ENCODE results near the gene FGFR4.
A peak's percentile ranks its signal among the peaks of the same experiment; 100 is the strongest.

The FGFR4 gene

DNA sequence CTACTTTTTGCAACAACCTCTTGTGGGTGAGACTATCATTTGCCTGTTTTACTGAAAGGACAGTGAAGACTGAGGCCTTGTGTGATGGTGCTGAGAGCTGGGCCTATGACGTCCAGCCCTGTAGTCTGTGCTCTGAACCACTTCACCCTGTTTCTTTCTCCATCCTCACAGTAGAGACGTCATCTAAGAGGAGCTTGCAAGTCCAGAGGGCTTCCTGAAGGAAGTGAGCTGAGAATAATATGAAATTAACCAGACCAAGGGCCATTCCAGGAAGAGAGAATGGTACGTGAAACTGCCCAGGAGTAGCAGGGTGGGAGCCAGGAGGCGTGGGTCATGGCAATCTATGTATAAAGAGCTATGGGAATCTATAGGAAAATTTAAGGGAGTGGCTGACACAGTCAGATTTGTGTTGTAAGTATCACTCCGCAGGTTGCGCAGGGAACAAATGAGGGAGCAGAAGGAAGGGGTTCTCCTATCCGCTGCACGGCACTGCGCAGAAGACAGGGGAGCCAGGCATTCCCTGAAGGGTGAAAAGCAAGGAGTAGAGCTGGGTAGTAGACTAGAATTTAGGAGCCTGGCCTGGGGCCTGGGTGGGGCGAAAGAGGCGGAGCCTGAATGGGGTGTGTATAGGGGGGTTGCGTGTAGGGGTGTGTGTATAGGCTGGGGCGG is 596 bp upstream of the FGFR4 start:
- DNase-seq (ENCODE audit: low spot score): no peak

DNA sequence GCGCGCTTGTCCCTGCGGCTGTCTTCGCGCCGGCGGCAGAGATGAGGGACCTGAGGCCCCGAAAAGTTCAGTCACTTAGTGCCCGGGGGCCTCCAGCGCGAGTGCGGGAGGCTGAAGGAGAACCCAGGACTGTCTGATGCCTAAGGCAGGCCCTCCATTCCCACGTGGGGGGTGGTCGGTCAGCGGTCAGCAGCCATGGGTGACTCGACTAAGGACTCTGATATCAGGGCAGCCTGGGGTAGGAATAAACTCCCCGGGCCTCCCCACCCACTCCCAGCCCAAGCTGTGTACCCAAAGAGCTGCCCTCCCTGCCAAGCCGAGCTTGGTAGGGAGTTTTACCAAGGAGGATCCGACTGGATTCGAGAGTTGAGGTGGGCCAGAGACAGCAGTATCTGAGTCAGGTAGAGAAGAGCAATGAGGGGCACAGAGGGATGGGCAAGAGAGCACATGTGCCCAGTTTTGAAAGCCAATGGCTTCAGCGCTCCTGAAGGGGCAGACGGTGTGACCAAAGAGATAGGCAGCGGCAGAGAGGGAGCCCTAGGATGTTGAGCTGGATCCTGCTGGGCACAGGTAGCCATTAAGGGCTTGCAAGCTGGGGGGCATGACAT is 787 bp downstream of the FGFR4 start:
- no peak for DNase-seq (ENCODE audit: low spot score)

DNA sequence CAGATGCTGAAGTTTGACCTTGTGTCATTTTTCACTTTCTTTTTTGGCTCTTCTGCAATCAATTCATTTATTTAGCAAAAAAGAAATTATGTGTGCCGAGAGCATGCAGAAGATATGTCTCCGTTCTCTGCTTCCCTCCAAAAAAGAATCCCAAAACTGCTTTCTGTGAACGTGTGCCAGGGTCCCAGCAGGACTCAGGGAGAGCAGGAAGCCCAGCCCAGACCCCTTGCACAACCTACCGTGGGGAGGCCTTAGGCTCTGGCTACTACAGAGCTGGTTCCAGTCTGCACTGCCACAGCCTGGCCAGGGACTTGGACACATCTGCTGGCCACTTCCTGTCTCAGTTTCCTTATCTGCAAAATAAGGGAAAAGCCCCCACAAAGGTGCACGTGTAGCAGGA is 2.4 kb downstream of the FGFR4 start:
- DNase-seq (ENCODE audit: low spot score): no peak

DNA sequence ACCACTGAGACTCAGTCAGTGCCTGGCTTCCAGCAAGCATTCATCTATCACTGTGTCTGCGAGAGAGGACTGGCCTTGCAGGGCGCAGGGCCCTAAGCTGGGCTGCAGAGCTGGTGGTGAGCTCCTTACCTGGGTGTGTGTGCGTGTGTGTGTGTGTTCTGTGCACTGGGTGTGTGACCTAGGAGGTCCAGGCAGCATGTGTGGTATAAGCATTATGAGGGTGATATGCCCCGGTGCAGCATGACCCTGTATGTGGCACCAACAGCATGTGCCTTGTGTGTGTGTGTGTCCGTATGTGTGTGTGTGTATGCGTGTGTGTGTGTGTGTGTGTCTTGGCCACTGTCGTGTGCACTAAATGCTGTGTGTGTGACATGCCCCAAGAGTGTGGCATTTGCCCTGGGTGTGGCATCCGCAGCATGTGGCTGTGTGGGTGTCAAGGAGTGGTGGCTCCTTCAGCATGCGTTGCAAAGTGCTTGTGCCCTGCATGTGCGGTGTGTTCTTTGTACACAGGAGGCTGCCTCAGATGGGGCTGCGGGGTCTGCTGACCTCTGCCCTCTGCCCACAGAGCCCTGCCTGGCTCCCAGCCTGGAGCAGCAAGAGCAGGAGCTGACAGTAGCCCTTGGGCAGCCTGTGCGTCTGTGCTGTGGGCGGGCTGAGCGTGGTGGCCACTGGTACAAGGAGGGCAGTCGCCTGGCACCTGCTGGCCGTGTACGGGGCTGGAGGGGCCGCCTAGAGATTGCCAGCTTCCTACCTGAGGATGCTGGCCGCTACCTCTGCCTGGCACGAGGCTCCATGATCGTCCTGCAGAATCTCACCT is 3.3 kb downstream of the FGFR4 start:
- no peak for DNase-seq (ENCODE audit: low spot score)

DNA sequence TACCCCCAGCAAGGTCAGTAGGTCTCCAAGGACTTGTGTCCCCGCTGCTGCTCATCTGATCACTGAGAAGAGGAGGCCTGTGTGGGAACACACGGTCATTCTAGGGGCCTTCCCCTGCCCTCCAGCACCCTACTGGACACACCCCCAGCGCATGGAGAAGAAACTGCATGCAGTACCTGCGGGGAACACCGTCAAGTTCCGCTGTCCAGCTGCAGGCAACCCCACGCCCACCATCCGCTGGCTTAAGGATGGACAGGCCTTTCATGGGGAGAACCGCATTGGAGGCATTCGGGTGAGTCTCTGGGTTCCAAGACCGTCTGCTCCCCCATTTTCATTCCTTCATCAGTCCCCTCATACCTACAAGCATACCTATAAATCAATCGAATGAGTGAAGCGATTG is 4.1 kb downstream of the FGFR4 start:
- no peak for DNase-seq (ENCODE audit: low spot score)

DNA sequence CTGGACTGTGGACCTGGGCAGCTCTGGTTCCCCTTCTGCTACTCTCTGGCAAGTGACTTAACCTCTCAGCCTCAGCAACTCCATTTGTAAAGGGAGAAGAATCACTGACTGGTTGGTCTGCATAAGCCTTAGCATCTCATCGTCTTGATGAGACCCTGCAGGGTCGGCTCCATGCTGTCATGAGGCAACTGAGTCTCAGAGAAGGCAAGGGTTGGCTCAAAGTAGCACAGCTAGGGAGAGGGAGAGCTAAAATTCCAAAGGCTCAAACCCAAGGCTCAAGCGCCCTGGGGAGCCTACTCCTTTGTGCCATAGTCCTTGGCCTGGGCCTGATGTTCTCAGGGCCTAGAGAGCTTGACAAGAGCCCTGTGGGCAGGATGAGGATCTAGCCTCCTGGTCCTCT is 4.5 kb downstream of the FGFR4 start:
- no peak for DNase-seq (ENCODE audit: low spot score)

DNA sequence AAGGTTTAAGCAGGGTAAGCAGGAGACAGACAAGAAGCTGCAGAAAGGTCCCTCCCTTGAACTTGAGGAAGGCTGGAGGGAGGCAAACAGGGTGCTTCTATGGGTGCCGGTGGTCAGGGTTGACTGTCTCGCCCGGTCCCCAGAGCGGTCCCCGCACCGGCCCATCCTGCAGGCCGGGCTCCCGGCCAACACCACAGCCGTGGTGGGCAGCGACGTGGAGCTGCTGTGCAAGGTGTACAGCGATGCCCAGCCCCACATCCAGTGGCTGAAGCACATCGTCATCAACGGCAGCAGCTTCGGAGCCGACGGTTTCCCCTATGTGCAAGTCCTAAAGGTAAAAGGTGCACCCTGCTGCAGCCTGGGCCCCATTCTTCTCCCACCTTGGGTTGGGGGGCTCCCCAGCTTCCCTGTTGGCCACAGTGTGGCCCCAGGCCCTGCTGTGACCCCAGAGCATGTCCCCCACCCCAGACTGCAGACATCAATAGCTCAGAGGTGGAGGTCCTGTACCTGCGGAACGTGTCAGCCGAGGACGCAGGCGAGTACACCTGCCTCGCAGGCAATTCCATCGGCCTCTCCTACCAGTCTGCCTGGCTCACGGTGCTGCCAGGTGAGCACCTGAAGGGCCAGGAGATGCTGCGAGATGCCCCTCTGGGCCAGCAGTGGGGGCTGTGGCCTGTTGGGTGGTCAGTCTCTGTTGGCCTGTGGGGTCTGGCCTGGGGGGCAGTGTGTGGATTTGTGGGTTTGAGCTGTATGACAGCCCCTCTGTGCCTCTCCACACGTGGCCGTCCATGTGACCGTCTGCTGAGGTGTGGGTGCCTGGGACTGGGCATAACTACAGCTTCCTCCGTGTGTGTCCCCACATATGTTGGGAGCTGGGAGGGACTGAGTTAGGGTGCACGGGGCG is 5.7 kb downstream of the FGFR4 start:
- no peak for DNase-seq (ENCODE audit: low spot score)

DNA sequence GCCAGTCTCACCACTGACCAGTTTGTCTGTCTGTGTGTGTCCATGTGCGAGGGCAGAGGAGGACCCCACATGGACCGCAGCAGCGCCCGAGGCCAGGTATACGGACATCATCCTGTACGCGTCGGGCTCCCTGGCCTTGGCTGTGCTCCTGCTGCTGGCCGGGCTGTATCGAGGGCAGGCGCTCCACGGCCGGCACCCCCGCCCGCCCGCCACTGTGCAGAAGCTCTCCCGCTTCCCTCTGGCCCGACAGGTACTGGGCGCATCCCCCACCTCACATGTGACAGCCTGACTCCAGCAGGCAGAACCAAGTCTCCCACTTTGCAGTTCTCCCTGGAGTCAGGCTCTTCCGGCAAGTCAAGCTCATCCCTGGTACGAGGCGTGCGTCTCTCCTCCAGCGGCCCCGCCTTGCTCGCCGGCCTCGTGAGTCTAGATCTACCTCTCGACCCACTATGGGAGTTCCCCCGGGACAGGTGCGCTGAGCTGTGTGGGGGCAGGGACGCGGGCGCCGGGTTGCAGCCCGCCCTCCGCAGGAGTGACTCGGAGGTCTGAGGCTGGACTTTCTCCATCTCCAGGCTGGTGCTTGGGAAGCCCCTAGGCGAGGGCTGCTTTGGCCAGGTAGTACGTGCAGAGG is 6.5 kb downstream of the FGFR4 start:
- no peak for DNase-seq (ENCODE audit: low spot score)

DNA sequence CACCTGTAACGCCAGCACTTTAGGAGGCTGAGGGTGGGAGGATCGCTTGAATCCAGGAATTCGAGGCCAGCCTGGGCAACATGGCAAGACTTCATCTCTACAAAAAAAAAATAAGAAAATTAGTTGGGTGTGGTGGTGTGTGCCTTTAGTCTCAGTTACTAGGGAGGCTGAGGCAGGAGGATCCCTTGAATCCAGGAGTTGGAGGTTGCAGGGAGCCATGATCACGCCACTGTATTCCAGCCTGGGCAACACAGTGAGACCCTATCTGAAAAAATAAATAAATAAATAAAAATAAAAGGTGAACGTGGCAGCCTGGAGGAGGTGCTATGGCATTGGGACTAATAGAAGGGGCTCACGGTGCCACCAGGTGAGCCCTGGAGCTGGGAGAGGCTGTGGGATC is 7.1 kb downstream of the FGFR4 start:
- no peak for DNase-seq (ENCODE audit: low spot score)

DNA sequence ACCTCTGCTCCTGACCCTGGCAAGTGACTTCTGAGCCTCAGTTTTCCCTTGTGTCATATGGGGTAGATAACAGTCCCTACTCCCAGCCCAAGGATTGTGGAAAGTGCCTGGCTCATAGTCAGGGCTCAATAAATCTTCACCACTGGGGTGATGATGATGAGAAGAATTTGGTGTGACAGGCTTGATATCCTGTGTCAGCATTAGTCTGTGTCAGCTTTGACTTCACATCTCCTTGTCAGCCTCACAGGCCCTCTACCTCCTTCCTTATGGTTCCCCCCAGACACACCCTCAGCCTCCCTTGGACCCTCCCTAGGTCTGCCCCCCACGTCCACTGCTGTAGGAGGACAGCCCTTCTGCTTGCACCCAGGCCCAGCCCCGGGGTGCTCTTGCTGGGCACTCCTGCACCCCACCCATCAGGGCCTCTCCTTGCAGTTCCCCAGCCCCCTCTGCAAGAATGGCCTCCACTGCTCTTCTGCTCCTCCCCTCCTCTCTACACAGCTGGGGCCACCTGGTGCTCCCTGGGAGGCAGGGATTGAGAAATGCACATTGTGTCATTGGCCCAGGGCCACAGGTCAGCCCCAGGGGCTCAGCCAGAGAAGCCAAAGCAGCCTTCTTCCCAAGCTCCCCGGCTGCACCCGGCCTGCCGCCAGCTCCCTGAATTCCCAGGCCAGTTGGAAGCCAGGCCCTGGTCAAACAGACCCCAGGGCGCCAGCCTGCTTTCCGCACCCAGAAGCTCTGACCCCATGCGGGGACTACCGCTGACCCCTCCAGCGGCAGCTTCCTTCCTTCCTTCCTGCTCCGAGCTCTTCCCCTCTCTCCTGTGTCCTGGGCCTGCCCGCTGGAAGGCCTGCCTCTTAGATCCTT is 7.7 kb downstream of the FGFR4 start:
- DNase-seq (ENCODE audit: low spot score): no peak

DNA sequence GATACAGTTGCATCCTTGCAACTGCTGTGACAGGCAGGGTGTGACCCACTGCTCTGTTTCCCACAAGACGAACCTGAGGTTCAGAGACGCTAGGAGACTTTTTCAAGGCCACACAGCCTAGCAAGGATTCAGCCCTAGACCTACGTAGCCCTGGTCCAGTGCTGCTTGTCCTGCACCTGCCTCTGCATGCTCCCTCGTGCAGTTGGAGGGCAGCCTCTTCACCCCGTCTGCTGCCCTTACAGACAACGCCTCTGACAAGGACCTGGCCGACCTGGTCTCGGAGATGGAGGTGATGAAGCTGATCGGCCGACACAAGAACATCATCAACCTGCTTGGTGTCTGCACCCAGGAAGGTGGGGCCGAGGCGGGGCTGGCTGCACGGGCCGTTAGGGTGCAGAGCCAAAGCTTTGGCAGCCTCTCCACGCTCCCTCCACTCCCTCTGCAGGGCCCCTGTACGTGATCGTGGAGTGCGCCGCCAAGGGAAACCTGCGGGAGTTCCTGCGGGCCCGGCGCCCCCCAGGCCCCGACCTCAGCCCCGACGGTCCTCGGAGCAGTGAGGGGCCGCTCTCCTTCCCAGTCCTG is 8.5 kb downstream of the FGFR4 start:
- no peak for DNase-seq (ENCODE audit: low spot score)

DNA sequence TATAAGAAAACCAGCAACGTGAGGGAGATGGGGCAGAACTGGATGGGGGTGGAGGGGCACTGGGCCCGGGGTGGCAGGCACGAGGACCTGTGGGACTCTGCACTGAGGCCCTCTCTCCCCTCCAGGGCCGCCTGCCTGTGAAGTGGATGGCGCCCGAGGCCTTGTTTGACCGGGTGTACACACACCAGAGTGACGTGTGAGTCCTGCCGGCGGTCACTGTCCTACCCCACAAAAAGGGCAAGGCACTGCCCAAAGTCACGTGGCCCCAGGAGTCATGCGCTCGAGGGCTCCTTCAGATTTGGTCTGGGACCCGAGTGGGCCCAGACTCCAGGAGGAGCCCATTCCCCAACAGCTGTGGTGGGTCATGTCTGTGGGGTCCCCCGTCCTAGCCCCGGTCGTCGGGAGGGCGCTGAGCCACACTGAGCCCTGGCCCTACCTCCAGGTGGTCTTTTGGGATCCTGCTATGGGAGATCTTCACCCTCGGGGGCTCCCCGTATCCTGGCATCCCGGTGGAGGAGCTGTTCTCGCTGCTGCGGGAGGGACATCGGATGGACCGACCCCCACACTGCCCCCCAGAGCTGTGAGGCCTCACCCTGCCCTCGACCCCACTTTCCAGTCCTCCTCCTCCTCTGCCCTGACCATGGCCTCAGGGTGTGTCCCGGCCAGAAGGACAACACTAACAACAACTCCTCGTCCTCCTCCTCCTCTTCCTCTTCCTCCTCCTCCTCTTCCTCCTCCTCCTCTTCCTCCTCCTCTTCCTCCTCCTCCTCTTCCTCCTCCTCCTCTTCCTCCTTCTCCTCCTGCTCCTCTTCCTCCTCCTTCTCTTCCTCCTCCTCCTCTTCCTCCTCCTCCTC is 9.7 kb downstream of the FGFR4 start:
- no peak for DNase-seq (ENCODE audit: low spot score)

DNA sequence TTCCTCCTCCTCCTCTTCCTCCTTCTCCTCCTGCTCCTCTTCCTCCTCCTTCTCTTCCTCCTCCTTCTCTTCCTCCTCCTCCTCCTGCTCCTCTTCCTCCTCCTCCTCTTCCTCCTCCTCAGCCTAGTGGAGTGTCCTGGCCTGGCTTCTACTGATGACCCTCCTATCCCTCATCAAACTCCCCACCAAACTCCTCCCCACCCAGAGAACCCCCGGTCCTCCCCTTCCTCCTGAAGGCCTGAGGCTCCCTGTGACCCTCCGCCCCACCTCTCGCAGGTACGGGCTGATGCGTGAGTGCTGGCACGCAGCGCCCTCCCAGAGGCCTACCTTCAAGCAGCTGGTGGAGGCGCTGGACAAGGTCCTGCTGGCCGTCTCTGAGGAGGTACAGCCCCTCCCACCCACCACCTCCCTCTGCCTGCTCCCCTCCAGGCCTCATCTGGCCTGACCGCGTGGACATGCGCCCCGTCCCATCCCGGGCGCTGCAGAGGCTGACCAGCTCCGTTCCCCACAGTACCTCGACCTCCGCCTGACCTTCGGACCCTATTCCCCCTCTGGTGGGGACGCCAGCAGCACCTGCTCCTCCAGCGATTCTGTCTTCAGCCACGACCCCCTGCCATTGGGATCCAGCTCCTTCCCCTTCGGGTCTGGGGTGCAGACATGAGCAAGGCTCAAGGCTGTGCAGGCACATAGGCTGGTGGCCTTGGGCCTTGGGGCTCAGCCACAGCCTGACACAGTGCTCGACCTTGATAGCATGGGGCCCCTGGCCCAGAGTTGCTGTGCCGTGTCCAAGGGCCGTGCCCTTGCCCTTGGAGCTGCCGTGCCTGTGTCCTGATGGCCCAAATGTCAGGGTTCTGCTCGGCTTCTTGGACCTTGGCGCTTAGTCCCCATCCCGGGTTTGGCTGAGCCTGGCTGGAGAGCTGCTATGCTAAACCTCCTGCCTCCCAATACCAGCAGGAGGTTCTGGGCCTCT is 10.6 kb downstream of the FGFR4 start:
- no peak for DNase-seq (ENCODE audit: low spot score)

DNA sequence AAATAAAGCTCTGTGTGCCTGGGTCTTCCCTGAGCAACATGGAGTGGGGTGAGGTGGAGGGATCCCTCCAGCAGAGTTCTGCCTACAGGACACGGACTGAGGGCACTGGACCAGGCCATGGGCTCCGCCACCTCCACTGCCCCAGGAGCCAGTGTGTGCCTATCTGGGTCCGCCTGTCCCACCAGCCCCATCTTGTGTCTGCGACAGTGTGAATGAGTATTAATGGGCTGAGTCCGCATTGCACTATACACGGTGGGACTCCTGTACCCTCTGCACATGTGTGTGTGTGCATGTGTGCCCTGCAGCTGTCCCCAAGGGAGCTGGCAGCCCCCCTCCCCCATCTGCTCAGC is 11.4 kb downstream of the FGFR4 start:
- no peak for DNase-seq (ENCODE audit: low spot score)

DNA sequence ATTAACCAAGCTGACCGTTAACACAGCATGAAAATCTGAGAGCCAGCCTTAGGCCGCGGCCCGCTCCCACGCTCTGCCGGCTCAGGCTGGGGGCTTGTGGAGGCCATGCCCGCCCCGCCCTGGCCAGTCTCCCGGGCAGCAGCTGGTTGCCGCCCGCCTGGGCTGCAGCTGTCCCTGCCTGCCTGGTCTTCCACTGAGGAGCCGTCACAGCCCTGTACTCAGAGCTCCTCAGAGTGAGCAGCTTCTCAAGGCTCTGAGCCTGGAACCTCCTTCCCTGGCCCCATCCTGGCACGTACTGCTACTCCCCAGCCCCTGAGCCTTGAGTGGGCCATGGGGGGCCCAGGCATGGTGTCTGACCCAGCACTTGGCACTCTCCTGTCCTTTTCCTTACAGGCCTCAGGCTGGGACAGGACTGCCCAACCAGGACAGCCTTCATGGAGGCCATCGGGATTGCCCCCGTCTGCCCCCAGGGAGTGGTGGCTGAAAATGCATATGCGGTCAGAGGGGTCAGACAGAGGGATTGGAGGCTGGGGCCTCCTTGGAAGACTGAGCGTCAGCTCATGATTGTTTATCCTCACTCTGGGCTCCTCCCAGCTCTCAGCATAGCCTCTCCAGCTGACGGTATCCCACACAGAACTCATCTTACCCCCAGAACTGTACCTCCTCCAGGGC is 11.9 kb downstream of the FGFR4 start:
- DNase-seq (ENCODE audit: low spot score): peak; percentile 40

DNA sequence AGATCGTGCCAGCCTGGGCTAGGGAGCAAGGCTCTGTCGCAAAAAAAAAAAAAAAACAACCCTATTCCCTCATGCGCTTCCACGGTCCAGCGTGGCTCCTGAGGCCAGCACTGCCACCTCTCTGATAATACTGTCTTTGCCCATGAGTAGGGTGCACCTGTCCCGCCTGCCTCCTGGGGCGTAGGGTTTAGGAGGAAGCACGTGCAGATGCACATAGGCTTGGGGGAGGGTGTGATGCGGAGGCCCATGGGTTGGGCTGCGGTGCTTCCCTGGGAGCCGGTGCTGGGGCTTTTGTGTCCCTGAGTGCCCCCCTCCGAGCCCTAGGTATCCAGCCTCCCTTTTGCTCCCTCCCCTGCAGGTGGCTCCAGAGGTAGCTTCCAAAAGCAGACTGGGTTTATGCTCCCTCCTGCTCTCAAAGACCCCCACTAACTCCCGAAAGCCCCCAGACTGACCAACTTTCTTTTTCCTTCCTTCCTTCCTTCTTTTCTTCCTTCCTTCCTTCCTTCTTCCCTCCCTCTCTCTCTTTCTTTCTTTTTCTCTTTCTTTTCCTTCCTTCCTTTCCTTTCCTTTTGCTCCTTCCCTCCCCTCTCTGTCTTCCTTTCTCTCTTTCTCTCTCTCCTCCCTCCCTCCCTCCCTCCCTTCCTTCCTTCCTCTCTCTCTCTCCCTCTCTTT is 12.8 kb downstream of the FGFR4 start:
- no peak for DNase-seq (ENCODE audit: low spot score)

DNA sequence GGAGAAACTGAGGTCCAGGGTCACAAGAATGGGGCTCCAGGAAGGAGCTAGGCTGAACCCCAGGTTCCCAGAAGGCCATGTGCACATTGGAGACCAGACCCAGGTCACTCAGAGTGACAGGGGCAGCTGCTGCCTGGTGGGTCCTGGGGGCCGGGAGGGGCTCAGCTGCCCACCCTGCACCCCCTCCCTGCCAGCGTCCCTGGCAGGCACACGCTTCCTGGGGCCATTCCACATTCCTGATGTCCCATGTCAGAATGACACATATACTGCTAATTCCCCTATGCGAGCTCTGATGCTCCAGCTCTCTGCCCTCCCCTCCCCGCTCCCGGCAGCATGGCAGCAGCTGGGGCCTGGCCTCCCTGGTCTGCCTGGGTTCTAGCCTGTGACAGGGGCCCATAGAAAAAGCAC is 14.0 kb downstream of the FGFR4 start:
- DNase-seq (ENCODE audit: low spot score): no peak
